T47D (cell line): ENCODE data around the gene SPATA31E1.

Source experiments
- DNase-seq, 2 experiments: peaks; one replicate each; pipeline versions ENCODE4 v3.0.0 to v3.0.0-alpha.2; 2011 to 2012; ENCODE audit warnings: low read depth in 1 of 2, low spot score in 1 of 2
- JUND ChIP-seq: IDR thresholded peaks from 2 replicates; pipeline ENCODE4 v1.6.1; 2012; ENCODE audit warnings: low read depth
- in situ Hi-C: cut with HindIII; loops from 2 replicates; pipeline ENCODE4 v1.10.0; 2016; ENCODE audit warnings: low sequenced_read_pairs, low pct_unique_long_range_greater_than_20kb

Gene SPATA31E1

DNA sequence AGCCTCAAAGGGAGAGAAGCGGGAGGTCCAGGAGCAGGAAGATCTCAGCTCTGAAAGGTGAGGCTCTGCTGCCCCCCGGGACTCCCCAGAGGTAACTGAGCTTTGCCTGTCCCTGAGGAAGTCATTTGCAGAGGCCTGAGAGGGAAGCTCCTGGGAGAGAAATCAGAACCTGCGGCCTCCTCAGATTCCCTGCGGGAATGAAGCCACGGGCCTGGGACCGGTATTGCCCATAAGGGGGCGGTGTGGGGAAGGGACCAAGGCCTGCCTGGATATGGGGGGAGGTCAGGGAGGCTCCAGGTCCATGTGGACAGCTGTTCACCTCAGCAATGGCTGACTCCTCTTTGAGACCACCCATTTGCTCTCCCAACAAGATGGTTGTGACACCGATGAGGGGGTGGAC, 1.3 kb downstream of the SPATA31E1 start:
- TF ChIP-seq JUND, result no peak
- in situ Hi-C loops, result no loop called here
- DNase-seq, result no peak

DNA sequence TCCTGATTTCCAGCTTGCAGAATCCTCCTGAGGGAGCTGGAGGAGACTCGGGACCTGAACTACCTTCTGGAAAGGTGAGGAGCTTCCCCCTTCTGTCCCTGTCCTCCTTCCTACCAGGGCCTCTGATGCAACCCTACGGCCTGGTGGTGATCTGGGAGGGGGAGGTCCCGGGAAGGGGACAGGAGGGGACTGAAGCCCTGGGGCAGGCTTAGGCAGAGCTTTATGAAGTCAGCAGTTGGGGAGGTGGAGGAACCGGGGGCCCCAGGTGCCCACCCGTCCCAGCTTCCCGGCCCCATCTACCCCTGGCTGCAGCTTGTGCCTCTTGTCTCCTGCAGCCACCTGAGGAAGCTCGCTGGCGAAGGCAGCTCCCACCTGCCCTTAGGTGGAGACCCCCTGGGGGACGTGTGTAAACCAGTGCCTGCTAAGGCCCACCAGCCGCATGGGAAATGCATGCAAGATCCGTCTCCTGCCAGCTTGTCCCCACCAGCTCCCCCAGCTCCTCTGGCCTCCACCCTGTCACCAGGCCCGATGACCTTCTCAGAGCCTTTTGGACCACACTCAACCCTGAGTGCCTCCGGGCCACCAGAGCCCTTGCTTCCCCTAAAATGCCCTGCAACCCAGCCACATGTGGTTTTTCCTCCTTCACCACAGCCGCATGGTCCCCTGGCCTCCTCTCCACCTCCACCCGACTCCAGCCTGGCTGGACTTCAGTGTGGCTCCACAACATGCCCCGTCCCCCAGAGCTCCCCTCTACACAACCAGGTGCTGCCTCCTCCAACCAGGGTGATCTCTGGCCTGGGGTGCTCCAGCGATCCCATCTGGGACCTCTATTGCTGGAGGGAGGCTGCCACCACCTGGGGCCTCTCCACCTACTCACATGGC, 2.1 kb downstream of the SPATA31E1 start:
- in situ Hi-C loops, result no loop called here
- no peak for DNase-seq
- no peak for TF ChIP-seq JUND

DNA sequence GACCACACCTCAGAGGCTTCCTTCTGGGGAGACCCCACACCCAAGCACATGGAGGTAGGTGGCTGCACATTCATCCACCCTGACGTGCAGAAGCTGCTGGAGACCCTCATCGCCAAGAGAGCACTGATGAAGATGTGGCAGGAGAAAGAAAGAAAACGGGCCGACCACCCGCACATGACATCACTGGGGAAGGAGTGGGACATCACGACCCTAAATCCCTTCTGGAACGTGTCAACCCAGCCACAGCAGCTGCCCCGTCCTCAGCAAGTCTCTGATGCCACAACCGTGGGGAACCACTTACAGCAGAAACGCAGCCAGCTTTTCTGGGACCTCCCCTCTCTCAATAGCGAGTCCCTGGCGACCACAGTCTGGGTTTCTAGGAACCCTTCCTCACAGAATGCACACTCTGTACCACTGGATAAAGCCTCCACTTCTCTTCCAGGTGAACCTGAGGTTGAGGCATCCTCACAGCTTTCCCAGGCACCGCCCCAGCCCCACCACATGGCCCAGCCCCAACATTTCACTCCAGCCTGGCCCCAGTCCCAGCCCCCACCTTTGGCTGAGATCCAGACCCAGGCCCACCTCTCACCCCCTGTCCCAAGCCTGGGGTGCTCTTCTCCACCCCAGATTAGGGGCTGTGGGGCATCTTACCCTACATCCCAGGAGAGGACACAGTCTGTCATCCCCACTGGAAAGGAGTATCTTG, 3.0 kb downstream of the SPATA31E1 start:
- in situ Hi-C loops, result no loop called here
- no peak for DNase-seq
- no peak for TF ChIP-seq JUND

DNA sequence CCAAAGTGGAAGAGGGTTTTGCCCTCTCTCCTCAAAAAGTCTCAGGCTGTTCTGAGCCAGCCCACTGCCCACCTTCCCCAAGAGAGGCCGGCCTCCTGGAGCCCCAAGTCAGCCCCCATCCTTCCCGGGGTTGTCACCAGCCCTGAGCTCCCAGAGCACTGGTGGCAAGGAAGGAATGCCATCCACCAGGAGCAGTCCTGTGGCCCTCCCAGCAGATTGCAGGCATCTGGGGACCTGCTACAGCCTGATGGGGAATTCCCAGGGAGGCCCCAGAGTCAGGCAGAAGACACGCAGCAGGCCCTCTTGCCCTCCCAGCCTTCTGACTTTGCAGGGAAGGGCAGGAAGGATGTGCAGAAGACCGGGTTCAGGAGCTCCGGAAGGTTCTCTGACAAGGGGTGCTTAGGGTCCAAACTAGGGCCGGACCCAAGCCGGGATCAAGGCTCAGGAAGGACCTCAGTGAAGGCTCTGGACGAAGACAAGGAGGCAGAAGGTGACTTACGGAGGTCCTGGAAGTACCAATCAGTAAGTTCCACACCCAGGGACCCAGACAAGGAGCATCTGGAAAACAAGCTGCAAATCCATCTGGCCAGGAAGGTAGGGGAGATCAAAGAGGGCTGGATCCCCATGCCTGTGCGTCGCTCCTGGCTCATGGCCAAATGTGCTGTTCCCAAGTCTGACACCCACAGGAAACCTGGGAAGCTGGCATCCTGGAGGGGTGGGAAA, 3.7 kb downstream of the SPATA31E1 start:
- DNase-seq, result no peak
- in situ Hi-C loops, result no loop called here

DNA sequence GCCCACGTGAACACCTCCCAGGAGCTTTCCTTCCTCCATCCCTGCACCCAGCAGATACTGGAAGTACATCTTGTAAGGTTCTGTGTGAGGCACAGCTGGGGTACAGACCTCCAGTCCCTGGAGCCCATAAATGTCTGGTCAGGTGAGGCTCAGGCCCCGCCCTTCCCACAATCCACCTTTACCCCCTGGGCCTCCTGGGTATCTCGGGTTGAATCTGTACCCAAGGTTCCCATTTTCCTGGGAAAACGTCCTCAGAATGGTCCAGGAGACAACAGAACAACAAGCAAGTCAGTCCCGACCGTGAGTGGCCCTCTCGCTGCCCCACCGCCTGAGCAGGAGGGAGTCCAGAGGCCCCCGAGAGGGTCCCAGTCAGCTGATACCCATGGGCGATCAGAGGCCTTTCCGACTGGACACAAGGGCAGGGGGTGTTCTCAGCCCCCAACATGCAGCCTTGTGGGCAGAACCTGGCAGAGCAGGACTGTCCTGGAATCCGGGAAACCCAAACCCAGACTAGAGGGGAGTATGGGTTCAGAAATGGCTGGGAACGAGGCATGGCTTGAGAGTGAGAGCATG, 4.3 kb downstream of the SPATA31E1 start:
- in situ Hi-C loops, result no loop called here
- TF ChIP-seq JUND, result no peak

More for the DNA sequence above, 3.7 kb downstream of the SPATA31E1 start:
- no peak for TF ChIP-seq JUND

DNA sequence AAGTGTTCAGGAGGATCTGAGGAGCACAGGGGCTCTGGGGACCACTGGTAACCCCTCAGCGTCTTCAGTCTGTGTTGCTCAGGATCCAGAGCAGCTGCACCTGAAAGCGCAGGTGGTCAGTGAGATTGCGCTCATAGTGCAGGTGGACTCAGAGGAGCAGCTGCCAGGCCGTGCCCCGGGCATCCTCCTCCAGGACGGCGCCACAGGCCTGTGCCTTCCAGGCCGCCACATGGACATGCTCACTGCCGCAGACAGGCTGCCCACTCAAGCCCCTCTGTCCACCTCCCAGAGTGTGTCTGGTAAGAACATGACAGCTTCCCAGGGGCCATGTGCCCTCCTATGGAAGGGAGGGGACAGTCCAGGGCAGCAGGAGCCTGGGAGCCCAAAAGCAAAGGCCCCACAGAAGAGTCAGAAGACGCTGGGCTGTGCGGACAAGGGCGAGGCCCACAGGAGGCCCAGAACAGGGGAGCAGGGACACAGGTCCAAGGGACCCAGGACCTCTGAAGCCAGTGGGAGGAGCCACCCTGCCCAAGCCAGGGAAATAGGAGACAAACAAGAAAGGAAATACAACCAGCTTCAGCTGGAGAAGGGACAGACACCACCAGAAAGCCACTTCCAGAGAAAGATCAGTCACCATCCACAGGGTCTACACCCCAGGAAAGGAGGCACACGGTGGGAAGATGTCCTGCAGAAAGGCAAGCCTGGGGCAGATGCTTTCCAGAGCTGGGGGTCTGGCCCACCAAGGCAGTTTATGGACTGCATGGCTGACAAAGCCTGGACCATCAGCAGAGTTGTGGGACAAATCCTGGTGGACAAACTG, 5.2 kb downstream of the SPATA31E1 start:
- TF ChIP-seq JUND, result no peak
- in situ Hi-C loops, result no loop called here
- no peak for DNase-seq

More for the DNA sequence above, 4.3 kb downstream of the SPATA31E1 start:
- no peak for DNase-seq

DNA sequence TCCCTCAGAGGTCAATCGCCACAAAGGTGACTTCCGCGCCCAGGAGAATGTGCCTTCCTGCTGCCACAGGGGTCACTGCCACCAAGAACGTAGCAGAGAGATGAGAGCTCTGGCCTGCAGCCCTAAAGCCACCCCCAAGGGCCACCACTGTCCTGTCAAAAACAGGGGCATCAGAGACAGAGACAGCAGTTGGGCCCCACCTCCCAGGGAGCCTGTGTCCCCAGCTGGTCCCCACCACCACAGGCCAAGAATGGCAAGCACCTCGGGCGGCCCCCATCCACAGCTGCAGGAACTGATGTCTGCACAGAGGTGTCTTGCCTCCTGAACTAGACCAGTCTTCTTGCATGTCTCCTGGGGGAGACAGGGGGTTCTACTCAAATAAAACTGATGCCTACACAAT, 5.8 kb downstream of the SPATA31E1 start:
- no peak for DNase-seq
- TF ChIP-seq JUND, result no peak
- in situ Hi-C loops, result no loop called here

DNA sequence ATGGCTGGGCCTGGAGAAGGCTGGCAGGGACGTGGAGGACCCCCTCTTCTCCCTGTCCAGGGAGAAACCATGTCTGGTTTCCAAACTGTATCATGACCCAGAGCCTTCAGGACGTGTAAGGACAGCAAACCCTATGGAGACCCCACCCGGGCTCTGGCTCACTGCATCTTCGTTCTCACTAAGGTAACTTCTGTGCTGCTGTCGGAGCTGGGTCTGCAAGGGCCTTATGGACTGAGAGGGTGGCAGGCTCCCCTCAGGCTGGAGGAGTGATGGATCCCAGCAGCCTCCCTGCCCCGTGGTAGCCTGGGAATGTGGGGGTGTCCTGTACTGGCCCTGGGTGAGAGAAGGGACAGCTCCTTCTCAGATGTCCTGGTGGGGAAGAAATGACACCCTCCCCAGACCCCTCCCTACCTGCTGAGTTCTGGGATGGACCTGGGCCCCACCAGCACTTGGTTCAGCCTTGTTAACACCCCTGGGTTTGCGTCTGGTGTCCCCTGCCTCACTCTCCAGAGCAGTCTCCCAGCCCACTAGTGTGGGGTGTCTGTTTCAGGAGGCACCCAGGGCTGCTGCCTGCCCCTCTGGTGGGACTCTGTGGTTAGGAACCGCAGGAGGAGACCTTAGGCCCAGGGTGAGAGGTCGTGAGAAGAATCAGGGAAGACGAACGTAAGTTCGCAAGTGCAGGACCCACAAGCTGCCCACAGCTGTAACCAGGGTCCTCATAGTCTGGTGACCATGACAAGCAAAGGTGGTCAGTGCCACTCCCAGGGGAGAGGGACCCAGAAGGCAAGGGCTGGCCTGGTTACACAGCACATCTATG, 6.6 kb downstream of the SPATA31E1 start:
- in situ Hi-C loops, result no loop called here
- no peak for TF ChIP-seq JUND
- DNase-seq, result no peak

DNA sequence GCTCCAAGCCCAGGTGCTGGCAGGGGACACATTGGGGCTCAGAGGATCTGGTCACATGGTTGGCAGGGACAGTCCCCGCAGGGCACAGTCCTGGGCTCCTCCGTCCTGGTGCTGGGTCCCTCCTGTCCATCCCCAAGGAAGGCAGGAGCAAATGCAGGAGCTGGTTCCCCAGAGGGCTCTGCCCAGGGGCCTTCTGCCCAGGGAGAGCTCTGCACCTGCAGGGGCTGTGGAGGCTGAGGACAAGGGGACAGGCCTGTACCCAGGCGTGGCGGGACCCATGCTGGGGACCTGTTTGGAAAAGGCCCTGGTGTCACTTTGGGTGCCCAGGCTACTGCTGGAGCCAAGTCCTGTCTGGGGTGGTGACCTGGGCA, 7.2 kb downstream of the SPATA31E1 start:
- DNase-seq, result no peak
- in situ Hi-C loops, result no loop called here
- no peak for TF ChIP-seq JUND

DNA sequence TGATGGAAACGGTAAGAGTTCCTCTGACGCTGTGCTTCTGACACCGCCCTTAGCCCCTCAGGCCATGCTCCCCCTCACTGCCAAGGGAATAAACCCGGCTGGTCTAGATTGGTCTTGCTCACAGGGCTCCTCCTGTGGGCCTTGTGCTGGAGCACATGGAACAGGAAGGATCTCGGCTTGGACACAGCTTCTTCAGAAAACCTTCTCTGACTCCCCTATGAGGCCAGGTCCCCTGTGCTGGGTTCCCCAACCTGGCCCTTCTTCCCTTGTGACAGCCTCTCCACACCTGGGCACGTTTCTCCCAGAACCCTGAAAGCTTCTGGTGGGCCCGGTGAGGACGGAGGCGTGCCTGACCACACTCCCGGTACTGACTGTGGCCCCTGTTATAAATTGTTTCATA, 8.2 kb downstream of the SPATA31E1 start:
- TF ChIP-seq JUND, result no peak
- in situ Hi-C loops, result no loop called here
- no peak for DNase-seq

DNA sequence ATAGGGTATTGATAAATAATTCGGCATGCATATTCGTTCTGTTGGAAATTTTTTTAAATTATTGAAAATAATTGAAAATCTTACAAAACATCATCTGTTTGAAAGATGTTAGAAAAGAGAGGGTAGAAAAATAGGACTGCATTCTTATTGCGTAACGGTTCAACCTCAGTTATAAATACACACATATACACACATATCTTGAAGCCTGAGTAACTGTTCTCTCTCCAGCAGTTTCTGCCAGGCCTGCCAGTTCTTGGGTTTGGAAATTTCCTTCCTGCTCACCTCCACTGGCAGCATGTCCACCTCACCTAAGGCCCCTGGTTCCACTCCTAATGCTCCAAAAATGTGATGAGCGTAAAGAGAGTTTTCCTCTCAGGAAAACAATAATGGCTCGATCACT, 9.1 kb downstream of the SPATA31E1 start:
- TF ChIP-seq JUND, result no peak
- in situ Hi-C loops, result no loop called here
- DNase-seq, result no peak
